Right atrium auricular region (tissue), 2 donors: ENCODE results near the gene CEMIP. TPM values are rescaled to one million over a fixed set of nuclear protein-coding genes. Genes with fewer than 3 reads are reported as not detected.
"Not testable (repeated sequence)": the region's sequence is repeated elsewhere in the genome, so short reads cannot be mapped to it uniquely, and the experiment has no call there.

Source experiments
- DNase-seq: peaks from one replicate; pipeline ENCODE4 v3.0.0-alpha.2; 2019; ENCODE audit warnings: low spot score
- H3K27ac ChIP-seq, 2 donors: fragments of 200-600 bp; sonication (generic); 1 replicate in 1 of 2; 2 replicates in 1 of 2; pipeline ENCODE4 v1.5.1; 2016 to 2019
- H3K27me3 ChIP-seq, 2 donors: fragments of 200-600 bp; sonication (generic); one replicate each; pipeline versions ENCODE4 v1.5.1 to v1.6.0; 2017 to 2019
- H3K36me3 ChIP-seq: fragments of 200-600 bp; sonication (generic); one replicate; pipeline ENCODE4 v1.5.1; 2016
- H3K4me1 ChIP-seq, 2 donors: fragments of 200-600 bp; sonication (generic); one replicate each; pipeline versions ENCODE4 v1.5.1 to v1.6.0; 2017 to 2019
- H3K4me3 ChIP-seq, 2 donors: fragments of 200-600 bp; sonication (generic); 1 replicate in 1 of 2; 2 replicates in 1 of 2; pipeline ENCODE4 v1.5.1; 2017 to 2019; ENCODE audit warnings: mild to moderate bottlenecking in 1 of 2, moderate library complexity in 1 of 2
- H3K9me3 ChIP-seq, 2 donors: fragments of 200-600 bp; sonication (generic); one replicate each; pipeline ENCODE4 v1.5.1; 2019
- total RNA-seq, 2 donors: library from RNA; depleted of rRNA; stranded (reverse); fragments of >200 nt; gene quantifications; one replicate each; pipeline ENCODE4 v1.1.0, GENCODE V29; 2016
- TF ChIP-seq, protein P1 (sequence below), 2 donors: fragments of 200-600 bp; sonication (generic); IDR thresholded peaks; one replicate each; pipeline ENCODE4 v1.5.1; 2019; ENCODE audit warnings: antibody characterized with exemption in 2 of 2

Gene CEMIP
- total RNA-seq, 2 donors from 2014 or later, result 0.22 to 2.9 TPM

DNA sequence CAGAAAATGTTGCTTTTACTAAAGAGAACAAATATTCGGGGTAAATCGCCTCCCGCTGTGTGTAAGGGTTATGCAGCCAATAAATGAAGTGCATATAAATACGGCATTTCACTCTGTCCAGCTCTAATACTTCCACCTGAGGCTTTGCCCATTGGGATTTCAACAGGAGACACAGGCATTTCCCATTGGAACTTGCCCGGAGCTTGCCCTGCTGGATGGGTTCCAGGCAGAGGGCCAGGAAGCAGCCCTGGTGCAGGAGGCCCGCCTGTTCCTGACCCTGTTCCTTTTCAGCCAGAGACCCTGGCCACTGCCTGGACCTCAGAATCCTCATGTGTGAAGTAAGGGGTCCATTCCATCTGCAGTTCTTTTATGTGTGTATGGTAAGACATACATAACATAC lies 17.4 kb upstream of the CEMIP start:
- Histone ChIP-seq H3K4me3 (no peak overlapping the region), H3K36me3 (no peaks in the 10 kb centered on the region), H3K27ac (no peak overlapping the region), H3K9me3 (no peaks in the 10 kb centered on the region), H3K27me3 (no peaks in the 10 kb centered on the region), H3K4me1 (no peaks in the 10 kb centered on the region)
- TF ChIP-seq, protein P1, sequence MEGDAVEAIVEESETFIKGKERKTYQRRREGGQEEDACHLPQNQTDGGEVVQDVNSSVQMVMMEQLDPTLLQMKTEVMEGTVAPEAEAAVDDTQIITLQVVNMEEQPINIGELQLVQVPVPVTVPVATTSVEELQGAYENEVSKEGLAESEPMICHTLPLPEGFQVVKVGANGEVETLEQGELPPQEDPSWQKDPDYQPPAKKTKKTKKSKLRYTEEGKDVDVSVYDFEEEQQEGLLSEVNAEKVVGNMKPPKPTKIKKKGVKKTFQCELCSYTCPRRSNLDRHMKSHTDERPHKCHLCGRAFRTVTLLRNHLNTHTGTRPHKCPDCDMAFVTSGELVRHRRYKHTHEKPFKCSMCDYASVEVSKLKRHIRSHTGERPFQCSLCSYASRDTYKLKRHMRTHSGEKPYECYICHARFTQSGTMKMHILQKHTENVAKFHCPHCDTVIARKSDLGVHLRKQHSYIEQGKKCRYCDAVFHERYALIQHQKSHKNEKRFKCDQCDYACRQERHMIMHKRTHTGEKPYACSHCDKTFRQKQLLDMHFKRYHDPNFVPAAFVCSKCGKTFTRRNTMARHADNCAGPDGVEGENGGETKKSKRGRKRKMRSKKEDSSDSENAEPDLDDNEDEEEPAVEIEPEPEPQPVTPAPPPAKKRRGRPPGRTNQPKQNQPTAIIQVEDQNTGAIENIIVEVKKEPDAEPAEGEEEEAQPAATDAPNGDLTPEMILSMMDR (IDR thresholded peaks at IDR 0.05), result no peak
- no peak for DNase-seq

DNA sequence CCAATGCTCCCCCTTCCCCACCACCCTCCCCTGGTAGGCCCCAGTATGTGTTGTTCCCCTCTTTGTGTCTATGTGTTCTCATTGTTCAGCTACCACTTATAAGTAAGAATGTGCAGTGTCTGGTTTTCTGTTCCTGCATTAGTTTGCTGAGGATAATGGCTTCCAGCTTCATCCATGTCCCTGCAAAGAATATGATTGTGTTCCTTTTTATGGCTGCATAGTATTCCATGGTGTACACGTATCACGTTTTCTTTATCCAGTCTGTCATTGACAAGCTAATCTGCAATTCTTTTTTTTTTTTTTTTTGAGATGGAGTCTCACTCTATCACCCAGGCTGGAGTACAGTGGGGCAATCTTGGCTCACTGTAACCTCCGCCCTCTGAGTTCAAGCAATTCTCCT lies 15.9 kb upstream of the CEMIP start:
- H3K36me3 ChIP-seq, H3K4me1 ChIP-seq, H3K4me3 ChIP-seq, H3K27ac ChIP-seq, H3K27me3 ChIP-seq, DNase-seq, H3K9me3 ChIP-seq: not testable (repeated sequence)

DNA sequence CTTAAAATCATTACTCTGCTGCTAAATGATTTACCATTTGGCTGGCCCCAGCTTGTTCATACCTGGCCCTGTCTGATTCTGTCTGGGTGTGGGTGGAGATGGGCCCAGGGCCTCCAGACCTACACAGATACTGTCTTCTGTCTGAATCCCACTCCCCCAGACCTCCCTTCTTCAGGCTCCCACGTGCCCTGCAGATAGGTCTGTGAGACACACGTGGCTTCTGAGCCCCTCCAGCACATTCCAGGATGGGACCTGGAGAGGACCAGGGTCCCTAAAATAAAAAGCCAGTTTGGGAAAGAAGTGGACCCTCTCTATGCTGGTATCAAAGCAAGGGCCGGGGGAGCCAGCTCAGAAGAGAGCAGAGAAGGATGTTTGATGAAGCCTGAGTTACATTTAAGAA lies 14.6 kb upstream of the CEMIP start:
- Histone ChIP-seq H3K9me3 (no peaks in the 10 kb centered on the region), H3K4me3 (no peak overlapping the region), H3K36me3 (no peaks in the 10 kb centered on the region), H3K27ac (no peak overlapping the region), H3K27me3 (no peaks in the 10 kb centered on the region), H3K4me1 (no peaks in the 10 kb centered on the region)
- TF ChIP-seq, protein P1 (IDR thresholded peaks at IDR 0.05), result no peak
- no peak for DNase-seq

DNA sequence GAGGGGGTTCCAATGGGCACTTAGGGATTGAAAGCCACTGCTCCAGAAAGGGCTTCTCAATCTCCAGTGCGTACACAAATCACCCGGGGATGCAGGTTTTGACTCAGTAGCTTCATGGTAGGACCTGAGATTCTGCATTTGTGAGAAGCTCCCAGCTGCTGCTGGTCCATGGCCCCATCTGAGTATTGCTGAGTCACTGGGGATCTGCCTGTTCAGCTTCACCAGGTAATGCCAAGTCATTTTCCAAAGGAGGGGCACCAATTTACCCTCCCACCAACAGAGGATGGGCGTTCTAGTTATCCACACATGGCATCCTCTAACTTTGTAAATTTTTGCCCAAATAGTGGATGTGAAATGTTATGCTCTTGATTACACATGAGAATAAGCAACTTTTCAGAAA lies 12.9 kb upstream of the CEMIP start:
- no peak overlapping the region for H3K27ac ChIP-seq
- no peaks in the 10 kb centered on the region for H3K27me3 ChIP-seq
- H3K9me3 ChIP-seq, result no peaks in the 10 kb centered on the region
- no peak overlapping the region for H3K4me3 ChIP-seq
- TF ChIP-seq, protein P1 (IDR thresholded peaks at IDR 0.05), result no peak
- H3K4me1 ChIP-seq, result no peaks in the 10 kb centered on the region
- no peak for DNase-seq
- H3K36me3 ChIP-seq, result no peaks in the 10 kb centered on the region

DNA sequence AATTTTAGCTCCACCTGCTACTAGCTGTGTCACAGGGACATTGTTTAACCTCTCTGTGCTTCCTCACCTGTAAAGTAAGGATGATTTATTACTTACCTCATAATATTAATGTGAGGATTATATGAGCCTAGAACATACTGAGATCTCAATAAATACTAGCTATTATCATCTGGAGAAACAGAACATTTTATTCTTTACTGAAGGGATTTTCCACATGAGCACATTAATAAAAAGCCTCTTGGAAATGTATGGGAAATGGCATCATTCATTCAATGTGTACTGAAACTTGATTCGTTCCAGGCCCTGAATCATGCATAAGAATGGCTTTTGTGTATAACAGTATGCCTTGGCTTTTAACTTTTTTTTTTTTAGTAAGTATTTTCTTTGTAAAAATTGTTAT lies 11.0 kb upstream of the CEMIP start:
- no peaks in the 10 kb centered on the region for H3K27me3 ChIP-seq
- H3K4me1 ChIP-seq, result no peaks in the 10 kb centered on the region
- no peaks in the 10 kb centered on the region for H3K9me3 ChIP-seq
- H3K36me3 ChIP-seq, result no peaks in the 10 kb centered on the region
- no peak overlapping the region for H3K4me3 ChIP-seq
- no peak overlapping the region for H3K27ac ChIP-seq
- no peak for DNase-seq
- TF ChIP-seq, protein P1 (IDR thresholded peaks at IDR 0.05), result no peak

DNA sequence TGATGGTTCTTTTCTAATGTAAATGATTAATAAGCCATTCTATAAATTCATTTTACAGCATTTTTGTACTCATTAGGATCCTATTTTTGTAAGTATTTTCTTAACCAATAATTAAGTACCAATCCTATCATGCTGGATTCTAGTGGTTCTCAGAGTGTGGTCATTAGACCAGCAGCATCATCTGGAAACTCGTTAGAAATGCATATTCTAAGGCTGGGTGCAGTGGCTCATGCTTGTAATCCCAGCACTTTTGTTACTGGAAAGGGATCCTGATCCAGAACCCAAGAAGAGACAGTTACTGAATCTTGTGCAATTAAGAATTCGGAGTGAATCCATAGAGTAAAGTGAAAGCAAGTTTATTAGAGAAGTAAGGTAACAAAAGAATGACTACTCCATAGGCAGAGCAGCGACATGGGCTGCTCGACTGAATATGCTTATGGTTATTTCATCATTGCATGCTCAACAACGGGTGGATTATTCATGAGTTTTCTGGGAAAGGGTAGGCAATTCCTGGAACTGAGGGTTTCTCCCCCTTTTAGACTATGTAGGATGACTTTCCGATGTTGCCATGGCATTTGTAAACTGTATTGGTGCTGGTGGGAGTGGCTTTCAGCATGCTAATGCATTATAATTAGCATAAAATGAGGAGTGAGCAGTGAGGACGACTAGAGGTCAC lies 9.9 kb upstream of the CEMIP start:
- TF ChIP-seq, protein P1 (IDR thresholded peaks at IDR 0.05), result no peak
- no peaks in the 10 kb centered on the region for H3K36me3 ChIP-seq
- no peaks in the 10 kb centered on the region for H3K9me3 ChIP-seq
- H3K4me3 ChIP-seq, result no peak overlapping the region
- H3K27ac ChIP-seq, result no peak overlapping the region
- no peaks in the 10 kb centered on the region for H3K4me1 ChIP-seq
- DNase-seq, result no peak
- H3K27me3 ChIP-seq, result no peaks in the 10 kb centered on the region
